HCT116 (cell line): ENCODE measurements around the gene HIVEP3. TPM values are rescaled to one million over a fixed set of nuclear protein-coding genes. Genes with fewer than 3 reads are reported as not detected.

Experiments
- ATAC-seq: fragments of 200-7000 bp; cut with Tn5 transposase; 2 replicates; pipeline ENCODE4 v1.9.1; 2020; ENCODE audit warnings: mild to moderate bottlenecking, moderate library complexity
- BruUV-seq: library from RNA; stranded (reverse); fragments of 400-500 nt; replicated peaks from 2 replicates; lab custom pipeline; 2021; lab: Mats Ljungman, UMichigan
- CTCF ChIA-PET: fragments of 300-600 bp; sonication (Branson Sonifier 250); formaldehyde crosslinking; loops from one replicate; lab custom pipeline; 2021; ENCODE audit warnings: antibody characterized with exemption; lab: Charles Lee
- POLR2A ChIA-PET: fragments of 300-600, 350-600 bp; sonication (Branson Sonifier 250); formaldehyde crosslinking; loops from one replicate; lab custom pipeline; 2021; ENCODE audit warnings: antibody characterized with exemption; lab: Charles Lee
- RAD21 ChIA-PET, 2 experiments: fragments of 300-600 bp; sonication (Branson Sonifier 250); formaldehyde crosslinking; loops; one replicate each; lab custom pipeline; 2023; ENCODE audit warnings: low total read pairs in 2 of 2; ENCODE audit not compliant: uncharacterized antibody in 2 of 2, unreplicated experiment in 2 of 2, low non-redundant PET in 1 of 2; lab: Charles Lee
- DNase-seq: peaks from one replicate; pipeline ENCODE4 v3.0.0-alpha.2; 2010; ENCODE audit warnings: low read depth, low spot score
- H2AFZ ChIP-seq: fragments of 200-600 bp; shearing (Covaris generic), sonication (generic); 2 replicates; pipeline ENCODE4 v1.6.1; 2017; ENCODE audit warnings: low read depth, mixed run types, mixed read lengths, antibody characterized with exemption, low read length; ENCODE audit not compliant: poor library complexity, severe bottlenecking
- H3K27ac ChIP-seq: 2 replicates; pipeline ENCODE4 v1.5.1; 2012; ENCODE audit warnings: low read depth, low read length
- H3K27me3 ChIP-seq: fragments of 200-600 bp; sonication (generic); 2 replicates; pipeline ENCODE4 v1.6.1; 2016; ENCODE audit warnings: mixed run types, low read length, mixed read lengths; ENCODE audit not compliant: insufficient read depth
- H3K36me3 ChIP-seq, 2 experiments: fragments of 200-500 bp in 1 of 2; fragments of 200-600 bp in 1 of 2; sonication (Bioruptor generic) in 1 of 2; sonication (generic) in 1 of 2; 2 replicates each; pipeline versions ENCODE4 v1.5.1 to v1.6.1; 2014 to 2016; ENCODE audit warnings: low read length in 2 of 2, inconsistent platforms in 1 of 2, mixed read lengths in 1 of 2, mixed run types in 1 of 2; ENCODE audit not compliant: insufficient read depth in 2 of 2, control insufficient read depth in 1 of 2
- H3K4me1 ChIP-seq, 2 experiments: fragments of 200-600 bp in 1 of 2; sonication (generic) in 1 of 2; 2 replicates each; pipeline versions ENCODE4 v1.5.1 to v1.6.1; 2012 to 2017; ENCODE audit warnings: low read length in 2 of 2, inconsistent platforms in 1 of 2, mild to moderate bottlenecking in 1 of 2, mixed read lengths in 1 of 2, mixed run types in 1 of 2, moderate library complexity in 1 of 2; ENCODE audit not compliant: insufficient read depth in 2 of 2, control insufficient read depth in 1 of 2
- H3K4me2 ChIP-seq: fragments of 200-600 bp; sonication (generic); 2 replicates; pipeline ENCODE4 v1.6.1; 2017; ENCODE audit warnings: mixed run types, low read length, mixed read lengths
- H3K4me3 ChIP-seq, 2 experiments: fragments of 200-600 bp in 1 of 2; sonication (generic) in 1 of 2; replicated peaks in 1 of 2; 2 replicates each; pipeline ENCODE4 v1.5.1; 2011 to 2016; ENCODE audit warnings: low read length in 2 of 2, control low read depth in 1 of 2, low read depth in 1 of 2, mild to moderate bottlenecking in 1 of 2, mixed read lengths in 1 of 2, mixed run types in 1 of 2
- H3K79me2 ChIP-seq: fragments of 200-600 bp; sonication (generic); 2 replicates; pipeline ENCODE4 v1.6.1; 2017; ENCODE audit warnings: mild to moderate bottlenecking, mixed run types, low read length, moderate library complexity, mixed read lengths; ENCODE audit not compliant: insufficient read depth
- H3K9ac ChIP-seq: fragments of 200-600 bp; sonication (generic); 2 replicates; pipeline ENCODE4 v1.6.1; 2016; ENCODE audit warnings: low read length, mixed read lengths
- H3K9me2 ChIP-seq: fragments of 200-600 bp; sonication (generic), shearing (Covaris generic); 2 replicates; pipeline ENCODE4 v1.6.1; 2017; ENCODE audit warnings: mixed run types, mild to moderate bottlenecking, moderate library complexity; ENCODE audit not compliant: insufficient read depth
- H3K9me3 ChIP-seq, 2 experiments: fragments of 200-500 bp in 1 of 2; fragments of 200-600 bp in 1 of 2; sonication (Bioruptor generic) in 1 of 2; sonication (generic) in 1 of 2; 2 replicates each; pipeline ENCODE4 v1.6.1; 2014 to 2017; ENCODE audit warnings: low read length in 2 of 2, mixed read lengths in 2 of 2, inconsistent platforms in 1 of 2, low read depth in 1 of 2, mild to moderate bottlenecking in 1 of 2, mixed run types in 1 of 2, moderate library complexity in 1 of 2; ENCODE audit not compliant: control insufficient read depth in 1 of 2, insufficient read depth in 1 of 2
- H4K20me1 ChIP-seq: fragments of 200-600 bp; sonication (generic), shearing (Covaris generic); 2 replicates; pipeline ENCODE4 v1.6.1; 2017; ENCODE audit warnings: mixed run types, mild to moderate bottlenecking, moderate library complexity; ENCODE audit not compliant: insufficient read depth
- EZH2 ChIP-seq: fragments of 200-600 bp; sonication (generic); IDR thresholded peaks from 2 replicates; pipeline ENCODE4 v1.6.1; 2017; ENCODE audit warnings: antibody characterized with exemption, mixed run types
- EZH2phosphoT487 ChIP-seq: fragments of 200-600 bp; IDR thresholded peaks from 2 replicates; pipeline ENCODE4 v1.6.1; 2018; ENCODE audit warnings: antibody characterized with exemption, borderline replicate concordance
- JUND ChIP-seq: IDR thresholded peaks from 2 replicates; pipeline ENCODE4 v1.6.1; 2012
- MAX ChIP-seq: IDR thresholded peaks from 2 replicates; pipeline ENCODE4 v1.6.1; 2012
- POLR2A ChIP-seq: IDR thresholded peaks from 2 replicates; pipeline ENCODE4 v1.7.0; 2011; ENCODE audit warnings: borderline replicate concordance; ENCODE audit not compliant: insufficient read depth, insufficient read length; ENCODE audit errors: extremely low read depth
- SIN3A ChIP-seq: IDR thresholded peaks from 2 replicates; pipeline ENCODE4 v1.6.1; 2012; ENCODE audit warnings: low read depth
- SP1 ChIP-seq: IDR thresholded peaks from 2 replicates; pipeline ENCODE4 v1.6.1; 2012; ENCODE audit warnings: low read depth
- SRF ChIP-seq: IDR thresholded peaks from 2 replicates; pipeline ENCODE4 v1.6.1; 2012; ENCODE audit warnings: low read depth
- ZBTB33 ChIP-seq: IDR thresholded peaks from 2 replicates; pipeline ENCODE4 v1.6.1; 2011; ENCODE audit warnings: mild to moderate bottlenecking, low read length, moderate library complexity; ENCODE audit not compliant: insufficient replicate concordance; ENCODE audit errors: extremely low read depth
- intact Hi-C: fragments of 100-400 bp; cut with micrococcal nuclease; formaldehyde crosslinking; loops from 2 replicates; pipeline ENCODE4 v1.10.0; 2022
- total RNA-seq: library from RNA; stranded (reverse); gene quantifications from one replicate; pipeline ENCODE4 v1.2.1, GENCODE V29; 2021; ENCODE audit not compliant: unreplicated experiment

The HIVEP3 gene
- total RNA-seq, 1 experiment from 2014 or later: 7.1 TPM

GRCh38 chr1:41502912-41503311, 415.8 kb downstream of the HIVEP3 start:
- Histone ChIP-seq H3K4me2 (no peak overlapping the region), H3K9me2 (no peaks in the 10 kb centered on the region), H3K36me3 (no peaks in the 10 kb centered on the region), H3K4me1 (peaks cover 53 to 61% of the 10 kb centered on the region in 2 experiments), H4K20me1 (no peaks in the 10 kb centered on the region), H3K4me3 (no peak overlapping the region), H3K79me2 (no peaks in the 10 kb centered on the region), H3K27ac (no peak overlapping the region; the same call in 1 of the 2 replicates), H3K27me3 (no peaks in the 10 kb centered on the region), H3K9me3 (no peaks in the 10 kb centered on the region), H2AFZ (no peak overlapping the region), H3K9ac (no peak overlapping the region)
- BruUV-seq: no TSS peak
- TF ChIP-seq JUND (no peak), EZH2 (no peak), SIN3A (no peak), SRF (no peak), MAX (no peak), ZBTB33 (no peak), SP1 (no peak)
- DNase-seq (no peak), ATAC-seq (no peak)
- intact Hi-C loops: no loop called here
- CTCF ChIA-PET: no interaction called here
- RAD21 ChIA-PET: no interaction called here
- POLR2A ChIA-PET: no interaction called here

GRCh38 chr1:41501581-41501980, 417.1 kb downstream of the HIVEP3 start:
- ChIA-PET CTCF (no interaction called here), POLR2A (no interaction called here), RAD21 (no interaction called here)
- Histone ChIP-seq H3K4me3 (no peak overlapping the region), H3K27ac (no peak overlapping the region), H3K9me3 (no peaks in the 10 kb centered on the region), H3K36me3 (no peaks in the 10 kb centered on the region), H3K4me2 (no peak overlapping the region), H3K9me2 (no peaks in the 10 kb centered on the region), H3K9ac (no peak overlapping the region), H3K4me1 (peaks cover 63 to 74% of the 10 kb centered on the region in 2 experiments), H2AFZ (no peak overlapping the region), H3K27me3 (no peaks in the 10 kb centered on the region), H4K20me1 (no peaks in the 10 kb centered on the region), H3K79me2 (no peaks in the 10 kb centered on the region)
- intact Hi-C loops: no loop called here
- BruUV-seq: no TSS peak
- no peak for DNase-seq
- ATAC-seq: no peak
- no peak for TF ChIP-seq SIN3A
- TF ChIP-seq EZH2phosphoT487: no peak
- no peak for TF ChIP-seq POLR2A
